C4-2B (cell line): Measurements from ENCODE around the gene HS3ST5.

Experiments used
- CTCF ChIP-seq: fragments of 450-650 bp; conservative IDR thresholded peaks from 2 replicates; pipeline ENCODE4 v1.5.1; 2017; ENCODE audit warnings: mild to moderate bottlenecking
- ZFX ChIP-seq: fragments of 450-650 bp; IDR thresholded peaks from 2 replicates; pipeline ENCODE4 v1.6.1; 2017

- TF ChIP-seq CTCF (no peak), ZFX (no peak)
Observed at GRCh38 chr6:114344971-114345275, 2.1 kb upstream of the HS3ST5 start.
